NCI-H460 (cell line): Measurements from ENCODE around the gene GCNA. TPM values are rescaled to one million over a fixed set of nuclear protein-coding genes. Genes with fewer than 3 reads are reported as not detected.
"Not testable (repeated sequence)": the region's sequence is repeated elsewhere in the genome, so short reads cannot be mapped to it uniquely, and the experiment has no call there.

Experiments used
- DNase-seq: peaks from one replicate; pipeline ENCODE4 v3.0.0-alpha.2; 2016; ENCODE audit warnings: low read depth; ENCODE audit errors: extremely low read depth
- total RNA-seq: library from RNA; depleted of rRNA; stranded (reverse); fragments of >200 nt; shearing (Covaris generic); gene quantifications from 2 replicates; pipeline ENCODE4 v1.2.3, GENCODE V29; 2014; rRNA removed

The GCNA gene
- total RNA-seq, 1 experiment from 2014 or later: 3.6 TPM

DNA sequence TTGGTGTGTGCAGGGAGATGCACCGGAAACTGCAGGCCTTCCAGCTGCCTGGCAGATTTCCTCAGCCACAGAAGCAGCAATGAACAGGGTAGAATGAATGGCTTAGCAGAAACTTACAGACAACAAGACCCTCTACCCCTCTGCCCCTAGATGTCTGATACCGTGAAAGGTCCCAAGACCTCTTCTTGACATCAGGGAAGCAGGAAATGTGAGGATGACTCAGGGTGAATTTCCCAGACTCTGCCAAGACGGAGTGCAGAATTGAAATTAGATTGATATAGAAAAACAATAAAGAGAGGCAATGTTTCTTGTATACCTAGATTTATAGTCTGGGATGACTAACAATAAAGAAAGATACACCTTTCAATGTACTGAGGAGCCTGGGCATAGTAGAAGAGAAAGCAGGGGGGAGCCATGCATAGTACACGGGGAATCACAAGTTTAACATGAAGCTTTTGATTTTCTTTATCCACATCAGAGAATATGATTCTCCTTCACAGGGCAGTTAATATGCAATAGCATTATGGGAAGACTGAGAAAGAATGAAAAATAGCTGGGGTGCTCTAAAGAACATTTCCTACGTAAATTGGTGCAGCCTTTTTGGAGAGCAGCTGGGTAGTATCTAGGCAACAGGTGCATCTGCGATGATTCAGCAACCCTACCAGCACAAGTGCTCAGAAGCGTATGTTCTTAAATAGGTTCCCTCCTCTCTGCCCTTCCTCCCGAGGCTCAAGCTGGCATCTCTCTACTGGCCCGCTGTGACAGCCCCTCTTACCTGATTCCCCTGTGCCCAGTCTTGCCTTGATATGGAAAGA, 58.4 kb downstream of the GCNA start:
- DNase-seq: no peak

DNA sequence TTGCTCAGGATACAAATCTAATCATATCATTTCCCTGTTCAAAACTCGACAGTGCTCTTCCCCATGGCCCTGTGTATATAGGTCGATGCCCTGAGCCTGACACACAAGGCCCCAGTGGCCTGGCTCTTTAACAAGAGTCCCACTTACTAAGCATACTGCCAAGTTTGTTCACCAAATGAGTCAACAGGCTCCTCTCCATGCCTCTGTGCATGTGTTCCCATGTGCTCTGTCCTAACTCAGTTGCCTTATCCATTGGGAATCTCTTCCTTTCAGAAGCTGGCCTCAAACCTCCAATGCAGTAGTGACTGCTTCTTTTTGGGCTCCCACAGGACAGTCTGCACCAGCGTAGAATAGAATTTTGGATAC, 59.0 kb downstream of the GCNA start:
- no peak for DNase-seq

DNA sequence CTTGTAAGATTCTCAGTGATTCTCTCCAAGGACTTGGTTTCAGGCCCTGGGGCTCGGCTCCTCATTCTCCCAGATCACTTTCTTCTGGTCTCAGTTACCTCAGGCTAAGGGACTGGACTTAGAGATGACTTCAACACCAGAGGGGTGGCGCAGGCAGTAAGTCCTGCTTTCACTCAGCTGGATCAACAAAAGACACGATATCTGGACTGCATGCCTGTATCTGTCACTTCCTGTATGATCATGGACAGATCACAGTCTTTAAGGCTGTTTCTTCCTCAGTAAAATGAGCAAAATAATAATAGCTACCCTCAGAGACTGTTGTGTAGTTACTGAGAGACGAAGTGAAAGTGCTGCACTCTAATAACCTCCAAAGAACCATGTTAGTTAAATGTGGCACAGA, 59.6 kb downstream of the GCNA start:
- no peak for DNase-seq

DNA sequence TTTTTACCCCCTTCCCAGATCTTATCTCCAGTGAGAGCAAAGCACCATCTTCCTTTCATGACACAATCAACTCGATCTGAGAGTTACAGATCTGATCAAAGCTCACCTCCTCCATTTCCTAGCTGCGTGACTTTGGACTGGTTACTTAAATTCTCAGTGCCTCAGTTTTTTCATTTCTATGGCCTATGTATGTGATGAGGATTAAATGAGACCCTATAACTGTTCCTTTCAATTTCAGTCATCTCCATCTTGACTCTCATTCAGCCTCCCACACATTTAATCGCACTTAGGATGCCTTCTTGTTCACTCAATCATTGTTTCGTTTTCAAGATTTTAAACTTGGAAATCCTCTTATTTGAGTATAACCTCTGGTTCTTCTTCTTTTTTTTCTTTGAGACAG, 60.2 kb downstream of the GCNA start:
- no peak for DNase-seq

DNA sequence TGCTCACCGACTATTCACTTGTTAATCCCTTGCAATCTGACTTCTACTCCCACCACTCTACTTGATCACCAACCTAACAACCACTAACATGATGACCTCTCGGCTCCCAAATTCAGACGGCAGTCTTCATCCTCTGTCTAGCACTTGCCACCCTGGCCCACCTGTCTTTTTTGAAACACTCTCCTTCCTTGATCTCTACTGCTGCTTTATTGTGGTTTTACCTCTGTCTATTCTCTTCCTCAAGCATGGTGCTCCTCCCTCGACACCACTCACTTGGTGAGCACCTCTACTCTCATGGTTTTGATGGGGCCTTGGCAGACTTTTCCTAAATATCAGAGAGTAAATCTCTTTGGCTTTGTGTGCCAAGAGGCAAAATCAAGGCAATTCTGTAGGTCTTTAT, 61.8 kb downstream of the GCNA start:
- DNase-seq: no peak

DNA sequence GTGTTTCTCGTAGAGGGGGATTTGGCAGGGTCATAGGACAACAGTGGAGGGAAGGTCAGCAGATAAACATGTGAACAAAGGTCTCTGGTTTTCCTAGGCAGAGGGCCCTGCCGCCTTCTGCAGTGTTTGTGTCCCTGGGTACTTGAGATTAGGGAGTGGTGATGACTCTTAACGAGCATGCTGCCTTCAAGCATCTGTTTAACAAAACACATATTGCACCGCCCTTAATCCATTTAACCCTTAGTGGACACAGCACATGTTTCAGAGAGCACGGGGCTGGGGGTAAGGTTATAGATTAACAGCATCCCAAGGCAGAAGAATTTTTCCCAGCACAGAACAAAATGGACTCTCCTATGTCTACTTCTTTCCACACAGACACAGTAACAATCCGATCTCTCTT, 66.2 kb downstream of the GCNA start:
- not testable (repeated sequence) for DNase-seq

DNA sequence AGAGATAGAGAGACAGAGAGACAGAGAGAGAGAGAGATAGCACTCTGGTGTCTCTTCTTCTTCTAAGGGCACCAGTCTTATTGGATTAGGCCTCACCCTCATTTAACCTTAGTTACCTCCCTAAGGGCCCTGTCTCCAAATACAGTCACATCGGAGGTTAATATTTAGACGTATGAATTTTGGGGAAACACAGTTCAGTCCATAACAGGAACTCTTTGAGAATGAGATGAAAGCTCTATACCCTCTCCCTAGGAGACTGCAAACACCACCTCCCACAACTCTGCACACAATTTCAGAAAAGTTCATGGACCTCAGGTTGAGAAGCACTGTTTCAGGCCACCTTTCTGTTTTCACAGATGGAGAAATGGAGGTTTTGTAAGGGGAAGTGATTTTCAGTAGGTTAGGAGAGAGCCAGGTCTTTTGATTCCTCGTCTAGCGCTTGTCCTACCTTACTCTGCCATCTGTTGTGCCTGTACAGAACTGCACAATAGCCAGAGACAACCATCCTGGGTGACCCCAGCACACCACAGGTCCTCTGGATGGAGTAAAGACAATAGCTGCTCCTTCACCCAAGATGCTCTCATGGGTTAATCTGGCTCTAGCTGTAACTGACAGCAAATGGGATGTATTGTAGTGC, 72.2 kb downstream of the GCNA start:
- DNase-seq: no peak

DNA sequence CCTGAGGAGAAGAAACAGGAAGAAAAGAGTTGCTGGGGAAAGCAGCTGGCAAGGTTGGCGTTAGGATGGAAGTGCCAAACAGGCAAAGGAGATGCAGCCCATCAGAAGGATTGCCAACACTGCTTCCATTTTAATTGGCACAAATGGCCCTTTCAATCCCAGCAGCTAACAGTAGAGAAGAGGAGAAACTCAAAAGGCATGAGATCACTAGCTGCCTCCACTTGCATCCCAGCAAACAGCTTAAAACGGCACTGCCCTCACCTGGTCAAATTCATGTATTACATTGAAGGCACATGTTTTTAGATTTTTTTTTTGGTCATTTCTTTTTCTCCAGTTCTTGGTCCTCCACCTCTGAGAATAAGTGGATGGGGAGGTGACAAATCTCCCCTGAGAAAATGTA, 74.2 kb downstream of the GCNA start:
- DNase-seq: peak; percentile 41

DNA sequence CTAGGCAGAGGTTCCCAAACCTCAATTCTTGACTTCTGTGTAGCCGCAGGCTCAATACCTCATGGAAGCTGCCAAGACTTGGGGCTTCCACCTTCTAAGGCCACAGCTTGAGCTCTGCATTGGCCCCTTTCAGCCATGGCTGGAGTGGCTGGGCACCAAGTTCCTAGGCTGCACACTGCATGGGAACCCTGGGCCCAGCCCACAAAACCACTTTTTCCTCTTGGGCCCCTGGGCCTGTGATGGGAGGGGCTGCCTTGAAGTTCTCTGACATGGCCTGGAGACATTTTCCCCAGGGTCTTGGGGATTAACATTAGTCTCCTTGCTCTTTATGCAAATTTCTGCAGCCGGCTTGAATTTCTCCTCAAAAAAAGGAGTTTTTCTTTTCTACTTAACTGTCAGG, 75.1 kb downstream of the GCNA start:
- no peak for DNase-seq

DNA sequence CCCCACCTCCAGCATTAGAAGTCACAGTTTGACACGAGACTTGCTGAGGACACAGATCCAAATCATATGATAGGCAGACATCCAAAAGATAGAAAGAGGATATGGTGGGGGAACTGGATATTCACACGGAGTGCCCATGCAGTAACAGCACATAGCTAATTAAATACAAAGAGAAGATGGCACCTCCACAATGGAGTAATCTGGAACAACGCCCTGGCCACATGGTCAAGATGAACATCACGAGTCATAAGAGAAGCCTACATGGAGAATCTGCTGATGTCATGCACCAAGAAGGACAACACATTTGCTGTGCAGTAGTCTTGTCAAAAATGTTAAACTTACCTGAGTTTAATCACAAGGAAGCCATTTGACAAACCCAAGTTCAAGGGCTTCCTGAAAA, 79.0 kb downstream of the GCNA start:
- DNase-seq: no peak

DNA sequence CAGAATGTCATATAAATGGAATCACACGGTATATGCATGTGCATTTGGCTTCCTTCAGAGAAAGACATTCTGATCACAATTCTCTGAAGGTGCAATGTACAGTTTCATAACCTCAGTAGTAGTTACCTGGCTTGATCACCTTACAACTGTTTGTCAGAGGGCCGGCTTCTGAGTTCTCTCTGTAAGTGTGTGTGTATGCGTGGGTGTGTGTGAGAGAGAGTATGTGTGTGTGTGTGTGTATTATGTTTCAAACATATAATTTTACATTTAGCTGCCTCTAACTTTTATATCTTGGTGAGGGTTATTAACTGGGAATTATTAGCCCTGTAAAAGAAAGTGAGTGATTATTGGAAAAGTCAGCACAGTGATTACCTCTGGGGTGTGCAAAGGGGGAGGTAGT, 81.1 kb downstream of the GCNA start:
- no peak for DNase-seq

DNA sequence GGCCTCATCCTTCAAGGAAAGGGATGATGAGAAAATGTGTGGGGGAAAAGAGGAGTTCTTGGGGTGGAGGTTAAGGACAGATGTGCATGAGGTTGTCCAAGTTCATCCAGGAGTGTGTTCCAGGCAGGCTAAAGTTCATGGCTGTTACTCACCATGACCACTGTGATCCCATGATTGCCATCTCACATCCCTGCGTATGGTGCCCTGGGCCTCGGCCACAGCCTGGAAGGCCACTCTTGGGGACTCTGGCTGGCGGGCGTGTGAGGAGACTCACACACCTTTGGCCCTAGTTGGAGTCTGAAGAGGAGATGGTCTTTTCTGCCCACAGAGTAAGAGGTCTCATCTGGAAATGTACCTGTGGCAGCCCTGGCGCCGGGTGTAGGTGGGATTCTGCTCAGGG, 81.7 kb downstream of the GCNA start:
- DNase-seq: no peak

DNA sequence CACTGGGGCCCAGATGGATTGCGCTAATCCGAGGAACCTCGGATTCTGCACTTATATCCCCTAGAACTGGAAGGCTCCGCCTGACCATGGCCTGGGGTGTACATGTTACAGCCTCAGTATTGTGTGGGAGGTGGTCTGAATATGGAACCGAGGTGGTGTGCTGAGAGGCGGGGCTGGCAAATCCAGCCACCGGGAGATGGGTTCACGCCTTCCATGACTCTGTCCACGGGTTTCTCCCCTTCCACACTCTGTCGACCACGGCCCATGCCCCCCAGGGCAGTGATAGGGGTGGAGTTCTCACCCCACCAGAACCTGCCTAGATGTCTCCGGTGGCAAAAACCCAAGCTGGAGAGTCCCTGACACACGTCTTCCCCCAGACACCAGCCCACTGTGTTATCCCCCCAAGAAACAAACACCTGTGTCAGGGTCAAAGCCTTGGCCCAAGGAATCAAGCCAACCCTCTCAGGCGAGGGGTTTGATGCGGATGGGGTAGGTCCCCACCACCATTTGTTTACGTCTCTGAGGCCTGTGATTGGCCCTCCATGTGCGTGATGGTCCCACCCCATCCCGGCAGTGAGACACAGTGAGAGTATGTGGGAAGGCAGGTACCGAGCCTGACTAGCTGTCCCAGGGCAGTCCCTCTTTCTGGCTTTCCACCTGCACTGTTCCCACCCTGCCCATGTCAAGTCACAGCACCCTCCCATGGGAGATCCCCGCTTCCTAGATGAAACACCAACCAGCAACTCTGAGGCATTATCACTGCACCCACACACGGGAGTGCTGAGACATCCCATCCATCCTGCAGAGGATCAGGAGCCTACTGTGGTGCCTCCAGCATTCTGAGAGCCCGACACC, 82.6 kb downstream of the GCNA start:
- no peak for DNase-seq

DNA sequence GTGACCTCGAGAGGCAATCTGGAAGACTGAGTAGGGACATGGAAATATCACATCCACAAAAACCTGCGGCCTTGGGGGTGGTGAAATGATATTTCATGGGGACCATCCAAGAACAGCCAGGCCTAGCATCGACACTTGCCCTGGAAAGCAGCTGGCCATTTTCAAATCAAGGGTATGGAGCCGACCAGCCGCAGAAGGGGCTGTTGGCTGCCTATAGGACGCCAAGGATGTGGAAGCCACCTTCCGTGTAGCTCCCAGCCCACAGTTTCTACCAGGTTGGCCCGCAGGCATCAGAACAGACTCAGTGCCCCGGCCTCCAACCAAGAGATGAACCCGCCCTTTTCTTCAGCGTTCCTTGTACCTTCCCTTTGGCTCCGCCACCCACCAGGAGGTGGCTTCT, 83.7 kb downstream of the GCNA start:
- DNase-seq: no peak

DNA sequence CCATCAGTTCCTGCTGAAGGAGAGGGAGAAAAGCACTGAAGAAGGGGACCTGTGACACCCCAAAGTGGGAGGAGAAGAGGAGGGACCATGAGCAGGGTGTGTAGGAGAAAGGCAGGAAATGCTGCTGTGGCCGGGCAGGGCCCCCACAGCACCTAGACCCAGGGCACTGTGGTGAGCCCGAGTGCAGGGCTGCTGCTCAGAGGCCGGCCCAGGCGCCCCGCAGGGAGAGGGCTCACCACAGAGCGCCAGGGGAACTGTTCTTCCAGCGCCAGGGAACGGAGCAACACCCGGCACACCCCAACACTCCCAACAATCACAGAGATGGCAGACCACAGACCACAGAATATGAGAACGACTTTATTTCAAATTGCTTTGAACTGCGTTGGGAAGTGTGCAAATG, 84.4 kb downstream of the GCNA start:
- not testable (repeated sequence) for DNase-seq

Other genes starting within 250 kb of the GCNA start
- 24.1 and 27.3 TPM in 2 replicates for gene TAF1, start 212.1 kb upstream of the GCNA start, total RNA-seq
- gene OGT, start 45.3 kb upstream of the GCNA start, total RNA-seq: 274 and 379 TPM in 2 replicates
- gene CXCR3, start 40.1 kb downstream of the GCNA start, total RNA-seq: not detected in 2 replicates
- gene CXorf49, start 139.8 kb downstream of the GCNA start, total RNA-seq: not detected in 2 replicates
- gene CXorf49B, start 184.9 kb downstream of the GCNA start, total RNA-seq: not detected in 2 replicates